Loucy (cell line): ENCODE measurements around the gene UBAP1.

Experiments
- EZH2phosphoT487 ChIP-seq: fragments of 200-600 bp; IDR thresholded peaks from 2 replicates; pipeline ENCODE4 v1.6.1; 2018; ENCODE audit warnings: antibody characterized with exemption, mild to moderate bottlenecking, moderate library complexity, borderline replicate concordance
- TF ChIP-seq, protein P1 (sequence below): fragments of 200-600 bp; sonication (generic); conservative IDR thresholded peaks from 2 replicates; pipeline ENCODE4 v1.5.1; 2014; ENCODE audit warnings: mild to moderate bottlenecking, antibody characterized with exemption, low read length

DNA sequence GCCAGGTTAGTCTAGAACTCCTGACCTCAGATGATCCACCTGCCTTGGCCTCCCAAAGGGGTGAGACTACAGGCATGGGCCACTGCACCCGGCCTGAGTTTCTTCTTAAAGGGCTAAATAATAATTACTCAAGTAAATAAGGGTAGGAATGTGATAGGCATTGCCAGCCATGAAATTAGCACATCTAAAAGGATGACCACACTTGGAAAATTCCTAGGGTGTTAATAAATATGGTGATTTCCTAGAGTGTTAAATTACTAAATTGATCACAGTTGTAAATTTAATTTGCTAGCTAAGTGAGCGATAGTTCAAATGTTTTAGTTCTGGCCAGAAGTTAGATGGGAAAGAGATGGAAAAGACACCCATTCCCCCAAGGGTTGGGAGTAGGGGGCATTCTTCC, 53.4 kb downstream of the UBAP1 start:
- TF ChIP-seq, protein P1, sequence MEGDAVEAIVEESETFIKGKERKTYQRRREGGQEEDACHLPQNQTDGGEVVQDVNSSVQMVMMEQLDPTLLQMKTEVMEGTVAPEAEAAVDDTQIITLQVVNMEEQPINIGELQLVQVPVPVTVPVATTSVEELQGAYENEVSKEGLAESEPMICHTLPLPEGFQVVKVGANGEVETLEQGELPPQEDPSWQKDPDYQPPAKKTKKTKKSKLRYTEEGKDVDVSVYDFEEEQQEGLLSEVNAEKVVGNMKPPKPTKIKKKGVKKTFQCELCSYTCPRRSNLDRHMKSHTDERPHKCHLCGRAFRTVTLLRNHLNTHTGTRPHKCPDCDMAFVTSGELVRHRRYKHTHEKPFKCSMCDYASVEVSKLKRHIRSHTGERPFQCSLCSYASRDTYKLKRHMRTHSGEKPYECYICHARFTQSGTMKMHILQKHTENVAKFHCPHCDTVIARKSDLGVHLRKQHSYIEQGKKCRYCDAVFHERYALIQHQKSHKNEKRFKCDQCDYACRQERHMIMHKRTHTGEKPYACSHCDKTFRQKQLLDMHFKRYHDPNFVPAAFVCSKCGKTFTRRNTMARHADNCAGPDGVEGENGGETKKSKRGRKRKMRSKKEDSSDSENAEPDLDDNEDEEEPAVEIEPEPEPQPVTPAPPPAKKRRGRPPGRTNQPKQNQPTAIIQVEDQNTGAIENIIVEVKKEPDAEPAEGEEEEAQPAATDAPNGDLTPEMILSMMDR = no peak
- TF ChIP-seq EZH2phosphoT487 = no peak
